ENCODE results near the gene RPEL1.

GRCh38 chr10:103215601-103216000, 30.1 kb upstream of the RPEL1 start:
- no peak for TF ChIP-seq CTCF (IDR thresholded peaks at IDR 0.05; ENCODE audit: low read depth, low read length, missing input control)
- TF ChIP-seq RAD21 (IDR thresholded peaks at IDR 0.05): no peak
- no peak for TF ChIP-seq YY1 (IDR thresholded peaks at IDR 0.05)
- no peak for TF ChIP-seq ZBTB33 (IDR thresholded peaks at IDR 0.05)
- no peak for TF ChIP-seq ATF3 (IDR thresholded peaks at IDR 0.05)
- TF ChIP-seq, protein P1, sequence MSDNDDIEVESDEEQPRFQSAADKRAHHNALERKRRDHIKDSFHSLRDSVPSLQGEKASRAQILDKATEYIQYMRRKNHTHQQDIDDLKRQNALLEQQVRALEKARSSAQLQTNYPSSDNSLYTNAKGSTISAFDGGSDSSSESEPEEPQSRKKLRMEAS (IDR thresholded peaks at IDR 0.05): no peak
- no peak for TF ChIP-seq GABPA (IDR thresholded peaks at IDR 0.05 in 1 of 2, conservative IDR thresholded peaks at IDR 0.05 in 1 of 2)
- no peak for TF ChIP-seq TAF1 (conservative IDR thresholded peaks at IDR 0.05)
